Stimulated activated CD4-positive, alpha-beta T cell treated with anti-CD3 and anti-CD28 coated beads, Interleukin-2, amount 100 ng/mL, for 24 hours (primary cell): Measurements from ENCODE around the gene VMA21.

ENCODE experiments used
- DNase-seq, 2 donors: peaks; one replicate each; pipeline ENCODE4 v3.0.0-alpha.2; 2020

VMA21 gene, protein sequence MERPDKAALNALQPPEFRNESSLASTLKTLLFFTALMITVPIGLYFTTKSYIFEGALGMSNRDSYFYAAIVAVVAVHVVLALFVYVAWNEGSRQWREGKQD

DNA sequence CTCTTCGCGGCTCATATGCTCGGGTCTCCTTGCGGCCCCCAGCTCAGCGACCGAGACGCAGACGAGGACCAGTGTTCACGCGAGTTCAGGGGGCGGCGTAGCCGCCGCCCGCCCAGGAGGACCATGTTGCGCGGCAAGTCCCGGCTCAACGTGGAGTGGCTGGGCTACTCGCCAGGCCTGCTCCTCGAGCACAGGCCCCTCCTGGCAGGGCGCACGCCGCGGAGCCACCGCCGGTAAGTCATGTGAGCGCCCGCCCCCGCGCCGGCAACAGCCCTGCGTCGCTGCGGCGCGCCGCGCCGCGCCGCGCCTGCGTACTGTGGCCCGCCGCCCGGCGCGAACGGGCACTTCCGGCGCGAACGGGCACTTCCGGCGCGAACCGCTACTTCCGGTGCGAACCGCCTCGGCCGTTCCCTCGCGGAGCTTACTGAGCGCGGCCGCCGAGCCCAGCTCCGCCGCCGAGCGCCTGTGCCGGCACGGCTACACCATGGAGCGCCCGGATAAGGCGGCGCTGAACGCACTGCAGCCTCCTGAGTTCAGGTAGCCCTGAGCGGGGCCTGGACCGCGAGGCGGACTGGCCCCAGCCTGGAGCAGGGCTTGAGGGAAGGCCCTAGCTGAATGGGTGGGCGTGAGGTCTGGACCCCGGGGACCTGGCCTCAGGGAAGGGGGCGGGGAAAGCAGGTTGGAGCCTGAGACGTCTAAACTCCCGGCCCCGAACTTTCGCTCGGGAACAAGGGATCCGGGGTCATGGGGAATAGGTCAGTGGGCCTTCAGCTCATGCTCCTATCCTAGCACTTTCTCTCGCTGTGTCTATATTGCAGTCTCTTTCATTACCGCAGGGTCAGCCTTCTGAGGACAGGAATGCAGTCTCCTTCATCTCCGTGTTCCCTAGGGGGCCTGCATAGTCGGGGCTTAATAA, at the start of gene VMA21:
VMA21 (plus strand) TSS at position 382 of the 916 bp plus-strand sequence; CDS start at position 485, 103 bp downstream.
- peak; percentile 81 to 82 for DNase-seq

DNA sequence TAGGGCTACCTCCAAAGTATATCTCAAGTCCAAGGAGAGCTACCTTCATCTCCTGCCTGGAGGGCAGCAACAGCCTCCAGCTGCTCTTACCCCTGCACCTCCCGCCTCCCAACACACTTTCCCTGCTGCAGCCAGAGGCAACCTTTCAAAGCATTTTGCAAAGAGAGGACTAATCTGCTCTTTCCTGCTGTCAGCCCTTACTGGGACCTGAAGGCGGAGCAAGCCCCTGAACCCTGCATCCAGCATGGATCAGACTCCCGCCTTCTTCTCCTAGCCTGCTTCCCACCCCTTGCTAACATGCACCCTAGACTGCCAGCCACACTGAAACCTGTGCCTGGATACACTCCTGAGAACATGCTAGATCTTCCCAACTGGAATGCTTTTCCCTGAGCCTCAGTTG, 37.7 kb upstream of the VMA21 start:
- DNase-seq, result no peak

DNA sequence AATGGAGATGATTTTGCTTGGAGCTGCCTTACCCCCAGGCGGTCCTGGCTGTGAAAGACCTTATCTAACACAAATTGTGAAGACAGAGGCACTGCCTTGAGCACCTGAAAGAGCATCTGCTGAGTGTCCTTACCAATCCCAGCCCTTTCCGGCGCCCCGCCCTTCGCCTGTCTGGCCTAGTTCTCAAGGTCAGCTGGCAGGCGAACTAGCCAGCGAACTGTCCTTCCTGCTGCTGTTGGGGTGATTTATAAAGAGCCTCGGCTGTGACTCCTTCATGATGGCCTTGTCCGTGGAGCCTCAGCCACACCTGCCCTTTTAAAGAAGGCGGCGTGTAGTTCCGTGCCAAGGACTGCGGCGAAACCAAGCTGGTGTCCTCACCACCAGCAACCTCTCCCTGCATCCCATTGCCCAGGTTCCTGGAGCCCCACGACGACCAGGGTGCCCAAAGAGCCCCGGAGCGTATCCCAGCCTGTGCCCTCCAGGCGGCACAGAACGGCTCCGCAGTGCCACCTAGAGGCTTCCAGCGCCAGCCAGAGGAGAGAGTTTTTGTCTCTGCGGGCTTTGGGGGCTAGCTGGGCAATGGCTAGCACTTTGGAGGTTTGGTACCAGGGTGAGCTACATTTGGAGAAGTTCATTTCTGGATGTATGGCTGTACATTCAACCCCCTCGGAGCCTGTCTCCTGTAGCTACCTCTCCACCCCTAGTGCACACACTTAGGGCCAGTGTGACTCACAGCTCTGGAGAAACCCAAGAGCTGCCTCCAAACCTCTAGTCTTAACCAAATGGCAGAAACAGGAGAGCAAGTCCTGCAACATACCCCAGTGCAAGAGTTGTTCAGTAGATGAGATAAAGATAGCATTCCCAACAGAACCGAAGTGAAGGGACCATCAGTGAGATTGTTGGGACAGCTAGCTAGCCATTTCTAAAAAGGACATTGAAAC, 36.8 kb upstream of the VMA21 start:
- peak; percentile 50 to 55 for DNase-seq

DNA sequence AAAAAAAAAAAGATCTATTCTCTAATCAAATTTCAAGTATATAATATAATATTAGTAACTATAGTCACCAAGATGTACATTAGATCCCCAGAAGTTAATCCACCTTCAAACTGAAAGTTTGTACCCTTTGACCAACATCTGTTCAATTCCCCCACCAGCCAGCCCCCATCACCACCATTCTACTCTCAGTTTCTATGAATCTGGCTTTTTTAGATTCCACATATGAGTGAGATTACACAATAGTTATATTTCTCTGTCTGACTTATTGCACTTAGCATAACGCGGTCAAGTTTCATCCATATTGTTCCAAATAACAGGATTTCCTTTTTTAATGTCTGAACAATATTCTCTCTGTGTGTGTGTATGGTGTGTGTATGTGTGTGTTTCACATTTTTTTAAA, 33.7 kb upstream of the VMA21 start:
- no peak for DNase-seq

DNA sequence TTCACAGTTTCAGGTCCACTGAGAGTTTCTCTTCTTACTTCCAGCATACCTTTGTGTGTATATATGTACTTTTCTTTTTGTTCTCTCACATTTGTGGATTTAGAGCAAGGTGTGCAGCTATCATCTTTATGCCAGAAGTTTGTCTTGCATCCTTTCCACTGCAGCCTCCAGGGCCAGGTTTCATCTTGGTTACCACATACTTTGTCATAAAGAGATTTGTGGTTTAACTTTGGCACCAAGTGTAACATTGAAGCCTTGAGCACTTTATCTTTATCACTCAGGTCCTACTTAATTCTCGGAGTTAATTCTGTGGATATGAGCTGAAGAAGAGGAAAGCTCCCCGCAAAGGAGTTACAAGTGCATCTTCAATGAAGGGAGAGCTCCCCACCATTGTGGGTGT, 31.4 kb upstream of the VMA21 start:
- no peak for DNase-seq

DNA sequence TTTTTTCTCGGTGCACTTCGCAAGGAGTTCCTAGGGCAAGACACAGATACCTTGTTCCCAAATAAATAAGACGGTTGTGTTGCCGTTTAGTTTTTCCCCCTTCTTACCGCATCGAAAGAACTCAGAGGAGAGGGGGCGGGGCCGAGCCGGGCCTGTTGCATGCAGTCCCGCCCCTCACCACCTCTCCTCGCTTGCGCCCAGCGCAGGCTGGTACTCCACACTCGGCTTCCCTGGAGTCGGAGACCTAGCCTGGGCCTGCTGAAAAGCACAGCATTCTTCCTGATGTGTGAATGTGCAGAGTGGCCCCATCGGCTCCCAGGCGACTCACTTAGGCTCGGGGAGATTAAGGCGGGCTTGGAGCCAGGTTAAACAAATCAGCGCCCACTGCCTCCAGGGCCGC, 26.1 kb upstream of the VMA21 start:
- peak in 1 of 2 donors; percentile 13 for DNase-seq

DNA sequence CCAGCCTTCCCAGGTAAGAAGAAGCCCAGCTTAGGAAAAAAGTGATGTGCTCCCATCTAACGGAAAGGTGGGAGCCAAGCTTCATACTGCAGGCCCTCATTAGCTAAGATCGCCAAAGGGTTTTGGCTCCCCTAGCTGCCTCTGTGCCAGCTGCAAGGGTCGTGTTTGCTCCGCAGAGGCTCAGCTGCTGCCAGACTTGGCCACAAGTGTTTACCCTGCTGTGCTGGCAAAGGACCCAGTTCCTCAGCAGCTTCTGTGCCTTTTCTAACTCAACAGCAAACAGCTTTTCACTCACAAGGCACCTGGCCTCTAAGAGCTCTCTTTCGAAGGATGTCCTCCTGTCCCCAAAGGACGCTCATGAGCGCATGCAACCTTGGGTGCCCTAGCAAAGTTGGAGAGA, 12.2 kb upstream of the VMA21 start:
- no peak for DNase-seq

DNA sequence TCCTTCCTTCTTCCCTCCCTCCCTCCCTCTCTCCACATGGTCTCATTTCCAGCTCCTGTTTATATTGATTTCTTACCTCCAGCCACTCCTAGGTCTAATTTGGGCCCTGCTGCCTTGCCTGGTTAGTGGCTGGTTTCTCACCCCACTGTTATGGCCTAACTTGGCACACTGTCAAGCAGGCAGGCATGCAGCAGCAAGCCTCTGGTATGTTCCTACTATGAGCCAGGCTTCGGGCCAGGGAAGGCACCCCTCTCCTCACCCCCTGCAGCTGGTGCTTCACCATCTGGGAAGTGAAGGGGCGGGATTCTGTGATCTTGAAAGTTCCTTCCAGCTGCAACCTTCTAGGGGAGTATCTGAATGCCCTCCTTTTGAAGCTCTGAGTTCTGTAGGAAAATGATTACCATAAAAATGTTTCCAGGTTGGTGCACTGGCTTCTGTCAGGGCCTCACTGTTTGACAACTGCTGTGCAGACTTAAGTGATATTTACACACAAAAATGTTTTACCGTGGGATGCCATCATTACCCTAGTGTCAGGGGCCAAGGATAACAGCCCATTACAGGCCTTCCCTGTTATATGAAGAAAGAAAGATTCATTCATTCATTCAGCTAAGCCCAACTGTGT, 10.1 kb upstream of the VMA21 start:
- no peak for DNase-seq

DNA sequence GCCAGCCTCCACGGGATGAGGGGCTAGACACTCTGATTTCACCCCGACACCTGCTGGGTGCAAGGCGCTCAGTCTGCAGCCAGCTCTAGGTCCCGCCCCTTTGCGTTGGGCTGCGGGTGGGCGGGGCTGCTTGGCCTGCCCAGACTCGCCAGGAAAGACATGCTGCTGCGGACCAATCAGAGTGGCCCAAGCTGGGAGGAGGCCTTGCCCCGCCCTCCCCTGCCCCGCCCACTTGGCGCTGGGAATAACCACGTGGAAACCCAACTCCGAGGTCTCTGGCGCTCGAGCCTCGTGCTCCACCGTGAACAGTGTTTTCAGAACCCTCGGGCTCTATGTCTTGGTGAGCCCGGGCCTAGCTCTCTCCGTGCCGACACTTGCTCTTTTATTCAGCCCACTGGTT, 5.3 kb upstream of the VMA21 start:
- no peak for DNase-seq

DNA sequence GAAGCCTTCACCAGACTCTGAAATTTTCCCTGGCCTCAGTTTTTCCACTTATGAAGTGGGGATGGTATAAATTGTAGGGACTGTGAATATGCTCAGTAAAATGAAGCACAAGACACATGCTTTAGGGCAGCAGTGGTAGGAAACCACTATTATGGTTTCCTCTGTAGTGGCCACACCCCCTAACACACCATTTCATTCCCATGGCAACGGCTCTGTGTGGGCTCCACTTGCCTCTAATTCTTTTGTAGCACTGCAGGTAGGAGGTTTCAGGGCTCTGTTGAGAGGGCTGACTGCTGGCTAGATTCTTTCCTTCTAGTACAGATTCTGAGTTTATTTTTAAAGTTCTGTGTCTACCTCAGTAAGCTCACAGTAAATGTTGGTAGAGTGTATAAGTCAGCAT, 3.5 kb upstream of the VMA21 start:
- DNase-seq, result peak; percentile 10 to 51

DNA sequence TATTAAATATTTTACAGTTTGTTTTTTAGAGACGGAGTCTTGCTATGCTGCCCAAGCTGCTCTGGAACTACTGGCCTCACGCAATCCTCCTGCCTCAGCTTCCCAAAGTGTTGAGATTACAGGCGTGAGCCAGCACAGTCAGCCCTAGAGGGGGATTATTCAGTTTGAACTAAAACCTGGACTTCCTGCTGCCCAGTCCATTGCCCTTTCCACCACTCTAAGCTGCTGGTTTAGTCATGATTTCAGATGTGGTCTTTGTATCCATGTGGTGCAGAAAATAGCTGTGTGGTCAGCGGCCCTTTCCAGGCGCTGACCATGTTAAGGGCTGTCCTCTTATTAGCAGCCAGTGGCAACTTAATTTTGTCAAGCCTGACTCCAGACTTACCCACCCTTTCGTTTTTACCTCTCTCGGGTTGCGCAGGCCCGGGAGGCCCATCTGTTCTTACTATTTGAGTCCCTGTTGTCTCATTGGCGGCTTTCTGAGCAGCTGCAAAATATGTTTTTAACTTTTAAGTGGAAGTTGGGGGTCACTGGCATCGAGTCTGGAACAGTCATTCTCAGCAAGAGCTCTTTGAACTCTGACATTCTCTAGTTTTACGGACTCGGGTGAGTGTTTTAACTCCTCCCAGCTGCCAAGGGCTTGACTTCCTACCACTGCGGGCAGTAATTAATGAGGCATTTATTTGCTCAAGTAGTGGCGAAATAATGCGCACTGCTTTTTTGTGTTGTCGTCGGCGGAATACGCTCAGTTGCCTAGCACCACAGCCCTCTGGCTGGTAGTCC, 773 bp upstream of the VMA21 start:
- DNase-seq, result peak; percentile 36 to 51

DNA sequence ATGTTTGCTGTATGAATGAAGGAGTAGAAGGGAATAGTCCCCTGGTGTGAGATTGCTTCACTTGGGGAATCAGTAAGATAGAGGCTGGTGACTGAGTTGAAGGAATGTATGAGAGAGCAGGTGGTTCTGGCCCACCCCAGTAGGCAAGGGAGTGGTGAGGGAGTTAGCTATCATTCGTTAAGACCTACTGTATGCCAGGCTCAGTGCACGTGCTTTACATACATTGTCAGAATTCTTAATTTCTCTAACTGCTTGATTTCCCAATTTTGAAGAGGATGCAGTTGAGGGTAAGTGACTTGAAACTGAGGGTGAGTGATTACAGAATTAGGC, 700 bp downstream of the VMA21 start:
- peak in 1 of 2 donors; percentile 18 for DNase-seq

DNA sequence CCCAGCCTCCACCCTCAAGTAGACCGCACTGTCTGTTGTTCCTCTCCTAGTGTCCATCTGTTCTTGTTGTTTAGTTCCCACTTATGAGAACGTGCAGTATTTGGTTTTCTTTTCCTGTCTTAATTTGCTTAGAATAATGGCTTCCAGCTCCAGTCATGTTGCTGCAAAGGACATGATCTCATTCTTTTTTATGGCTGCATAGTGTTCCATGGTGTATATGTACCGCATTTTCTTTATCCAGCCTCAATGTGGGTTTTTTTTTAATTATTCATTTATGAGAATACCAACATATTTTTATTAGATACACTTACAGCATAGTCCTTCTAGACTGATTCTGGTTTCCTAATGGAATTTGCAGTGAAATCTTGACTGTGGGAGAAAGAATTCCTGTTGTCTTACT, 1.3 kb downstream of the VMA21 start:
- no peak for DNase-seq

DNA sequence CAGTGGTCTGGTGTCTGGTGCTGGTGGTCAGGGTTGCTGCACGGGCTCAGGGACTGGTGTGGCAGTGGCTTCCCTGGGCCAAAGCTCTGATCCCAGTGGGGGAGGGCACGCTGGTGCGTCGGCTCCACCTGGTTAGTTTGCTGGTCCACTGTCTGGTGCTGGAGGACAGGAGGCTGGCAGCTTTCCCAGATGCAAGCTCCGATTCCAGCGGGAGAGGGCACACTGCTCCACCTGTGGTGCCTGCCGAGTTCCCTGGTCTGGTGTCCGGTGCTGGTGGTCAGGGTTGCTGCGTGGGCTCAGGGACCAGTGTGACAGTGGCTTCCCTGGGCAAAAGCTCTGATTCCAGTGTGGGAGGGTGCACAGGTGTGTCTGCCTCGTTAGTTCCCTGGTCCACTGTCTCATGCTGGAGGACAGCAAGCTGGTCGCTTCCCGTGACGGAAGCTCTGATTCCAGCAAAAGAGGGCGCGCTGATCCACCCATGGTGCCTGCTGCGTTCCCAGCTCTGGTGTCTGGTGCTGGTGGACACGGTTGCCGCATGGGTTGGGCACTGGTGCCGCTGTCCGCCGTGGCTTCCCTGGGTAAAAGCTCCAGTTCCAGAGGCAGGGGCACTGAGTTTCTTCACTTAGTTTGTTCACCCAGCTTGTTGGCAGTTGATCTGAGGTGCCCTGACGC, 5.8 kb downstream of the VMA21 start:
- DNase-seq, result no peak

DNA sequence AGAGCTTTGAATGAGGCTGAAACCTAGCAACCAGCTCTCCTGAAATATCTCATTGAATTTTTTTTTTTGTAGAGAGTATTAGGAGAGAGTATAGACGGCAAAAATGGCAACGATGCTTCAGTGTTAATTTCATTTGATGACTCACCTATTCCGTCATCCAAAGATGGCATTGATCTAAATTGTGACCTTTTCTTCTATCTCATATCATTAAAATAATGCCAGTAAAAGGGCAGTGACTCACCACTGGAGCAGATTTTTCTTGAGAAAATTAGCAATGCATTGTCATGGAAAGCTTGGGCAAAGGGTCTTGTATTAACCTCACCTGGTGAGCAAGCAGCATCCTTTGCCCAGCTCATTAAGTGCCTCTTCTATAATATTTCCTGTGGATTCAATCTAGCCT, 19.6 kb downstream of the VMA21 start:
- no peak for DNase-seq

DNA sequence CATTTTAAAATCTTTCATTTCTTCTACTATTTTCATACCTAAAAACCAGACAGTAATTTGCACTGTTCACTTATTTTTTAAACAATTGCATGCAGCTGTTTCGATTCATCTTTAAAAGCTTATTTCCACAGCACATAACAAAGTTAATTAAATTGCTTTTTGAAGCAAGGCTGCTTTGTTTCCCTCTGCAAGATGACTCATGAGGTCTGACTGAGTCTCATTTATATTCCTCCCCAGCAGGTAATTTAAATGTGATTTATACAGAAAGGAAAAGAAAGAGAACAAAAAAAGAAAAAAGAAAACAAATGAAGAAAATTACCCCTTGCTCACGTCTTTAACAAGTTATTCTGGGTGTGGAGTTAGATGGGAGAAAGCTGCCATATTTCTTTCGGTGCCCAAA, 22.8 kb downstream of the VMA21 start:
- DNase-seq, result no peak

DNA sequence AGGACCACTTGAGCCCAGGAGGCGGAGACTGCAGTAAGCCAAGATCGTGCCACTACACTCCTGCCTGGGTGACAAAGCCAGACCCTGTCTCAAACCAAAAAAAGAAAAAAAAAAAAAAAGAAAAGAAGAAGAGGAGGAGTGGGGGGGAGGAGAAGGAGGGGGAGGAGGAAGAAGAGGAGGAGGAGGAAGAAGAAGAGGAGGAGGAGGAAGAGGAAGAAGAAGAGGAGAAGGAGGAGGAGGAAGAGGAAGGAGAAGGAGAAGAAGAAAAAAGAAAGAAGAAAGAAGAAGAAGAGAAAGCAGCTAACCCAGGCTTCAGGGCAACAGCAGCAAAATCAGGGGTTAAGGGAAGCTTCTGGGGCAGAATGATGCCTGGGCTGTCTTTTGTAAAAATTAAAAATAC, 27.5 kb downstream of the VMA21 start:
- no peak for DNase-seq

DNA sequence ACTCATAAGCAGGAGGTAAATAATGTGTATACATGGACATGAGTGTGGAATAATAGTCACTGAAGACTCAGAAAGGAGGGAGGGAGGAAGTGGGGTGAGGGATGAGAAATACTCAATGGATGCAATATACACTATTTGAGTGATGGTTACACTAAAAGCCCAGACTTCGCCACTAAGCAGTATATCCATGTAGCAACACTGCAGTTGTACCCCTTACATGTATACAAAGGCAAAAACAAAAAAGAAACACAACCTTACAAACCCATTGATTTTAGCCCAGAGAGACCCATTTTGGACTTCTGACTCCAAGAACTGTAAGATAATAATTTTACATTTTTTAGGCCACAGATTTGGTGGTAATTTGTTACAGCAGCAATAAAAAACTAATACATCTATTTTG, 51.5 kb downstream of the VMA21 start:
- no peak for DNase-seq

DNA sequence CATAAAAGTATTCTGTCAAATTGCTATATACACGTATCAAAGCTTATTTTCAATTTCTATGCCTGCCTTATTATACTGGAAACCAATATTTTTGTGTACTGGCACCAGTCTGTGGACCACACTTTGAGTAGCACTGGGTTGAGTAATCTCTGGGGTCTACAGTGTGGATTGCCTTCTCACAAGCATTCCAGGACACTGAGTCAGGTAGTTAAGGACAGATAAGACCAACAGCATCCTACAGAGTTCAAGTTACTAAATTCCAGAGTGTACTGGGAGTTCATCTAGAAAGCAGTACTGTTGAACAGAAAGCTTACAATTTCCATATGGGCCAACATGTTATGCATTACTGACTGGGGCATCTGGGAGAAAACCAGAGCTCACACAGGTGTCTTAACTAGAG, 61.8 kb downstream of the VMA21 start:
- no peak for DNase-seq
